Stimulated activated CD4-positive, alpha-beta T cell treated with anti-CD3 and anti-CD28 coated beads, Interleukin-15, amount 100 ng/mL, for 48 hours (primary cell): ENCODE data around the gene C11orf71.
A peak's percentile ranks its signal among the peaks of the same experiment; 100 is the strongest.

Source experiments
- DNase-seq, 2 donors: peaks; one replicate each; pipeline ENCODE4 v3.0.0-alpha.2; 2020; ENCODE audit warnings: low read depth in 2 of 2

Gene C11orf71, protein sequence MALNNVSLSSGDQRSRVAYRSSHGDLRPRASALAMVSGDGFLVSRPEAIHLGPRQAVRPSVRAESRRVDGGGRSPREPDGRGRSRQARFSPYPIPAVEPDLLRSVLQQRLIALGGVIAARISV

DNA sequence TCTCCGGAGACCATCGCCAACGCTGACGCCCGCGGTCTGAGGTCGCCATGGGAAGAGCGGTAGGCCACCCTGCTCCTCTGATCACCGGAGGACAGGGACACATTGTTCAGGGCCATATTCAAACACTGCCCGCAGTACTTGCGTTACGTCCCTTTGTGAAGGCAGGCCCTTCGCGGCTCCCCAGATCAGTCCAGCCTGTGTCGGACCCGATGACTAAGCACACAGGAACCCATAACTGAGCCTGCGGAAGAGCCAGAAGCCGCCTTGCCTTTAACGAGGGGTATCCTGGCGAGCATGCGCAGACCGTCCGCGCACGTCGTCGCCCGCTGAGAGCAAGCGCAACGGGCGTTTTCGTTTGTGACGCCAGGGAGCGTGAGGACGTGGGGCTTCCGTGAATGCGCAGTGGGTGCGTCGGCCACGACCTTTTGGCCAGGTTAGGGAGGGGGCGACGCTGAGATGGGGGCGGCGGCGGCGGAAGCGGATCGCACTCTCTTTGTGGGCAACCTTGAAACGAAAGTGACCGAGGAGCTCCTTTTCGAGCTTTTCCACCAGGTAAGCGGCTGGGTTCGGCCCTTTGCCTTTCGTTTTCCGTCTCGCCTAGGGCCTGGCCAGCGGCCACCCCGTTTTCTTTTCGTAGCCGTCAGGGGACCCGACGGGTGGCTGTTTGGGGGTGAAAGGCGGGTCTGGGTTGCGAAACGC is at the start of gene C11orf71, which contains the start of gene RBM7:
Gene C11orf71, minus strand, starts transcription at position 296 of the 699 bp plus-strand sequence. Its CDS starts 180 bp downstream, at position 116.
Gene RBM7, plus strand, starts transcription at position 451 of the 699 bp plus-strand sequence. Its CDS starts 6 bp downstream, at position 457.
- DNase-seq, result peak; percentile 94 to 96

DNA sequence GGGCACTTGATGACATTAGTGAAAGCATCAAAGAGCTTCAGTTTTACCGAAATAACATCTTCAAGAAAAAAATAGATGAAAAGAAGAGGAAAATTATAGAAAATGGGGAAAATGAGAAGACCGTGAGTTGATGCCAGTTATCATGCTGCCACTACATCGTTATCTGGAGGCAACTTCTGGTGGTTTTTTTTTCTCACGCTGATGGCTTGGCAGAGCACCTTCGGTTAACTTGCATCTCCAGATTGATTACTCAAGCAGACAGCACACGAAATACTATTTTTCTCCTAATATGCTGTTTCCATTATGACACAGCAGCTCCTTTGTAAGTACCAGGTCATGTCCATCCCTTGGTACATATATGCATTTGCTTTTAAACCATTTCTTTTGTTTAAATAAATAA is 49.5 kb upstream of the C11orf71 start:
- no peak for DNase-seq

DNA sequence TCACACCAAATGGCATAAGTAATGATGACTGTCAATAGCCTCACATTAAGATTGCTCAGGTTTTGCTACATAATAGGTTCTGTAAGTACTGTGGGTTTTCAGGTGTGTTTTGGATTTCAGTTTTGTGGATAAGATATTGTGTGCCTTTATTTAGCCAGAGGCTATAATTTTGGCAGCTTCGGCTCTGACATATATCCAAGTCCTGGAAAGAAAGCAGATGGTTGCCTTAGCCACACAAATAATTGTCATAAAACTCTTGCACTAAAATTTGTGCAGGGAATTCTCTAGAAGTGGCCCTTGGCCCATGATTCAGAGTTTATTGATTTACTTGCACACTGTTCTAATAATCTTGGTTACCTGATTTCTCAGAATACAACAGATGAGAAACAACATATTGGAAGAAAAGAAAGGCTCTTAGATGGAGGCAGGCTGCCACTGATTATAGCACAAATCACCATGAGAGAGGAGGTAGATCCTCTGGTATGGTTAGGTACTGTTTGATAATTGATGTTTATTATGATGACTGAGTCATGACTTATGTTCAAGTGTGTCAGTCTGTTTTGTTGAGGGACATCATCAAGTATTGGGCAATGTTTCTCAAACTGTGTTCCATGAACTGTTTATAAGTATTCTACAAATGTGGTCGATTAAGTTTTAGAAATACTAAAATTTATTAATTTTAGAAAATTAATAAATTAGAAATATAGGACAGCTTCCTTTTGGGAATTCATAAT is 48.6 kb upstream of the C11orf71 start:
- DNase-seq, result no peak

DNA sequence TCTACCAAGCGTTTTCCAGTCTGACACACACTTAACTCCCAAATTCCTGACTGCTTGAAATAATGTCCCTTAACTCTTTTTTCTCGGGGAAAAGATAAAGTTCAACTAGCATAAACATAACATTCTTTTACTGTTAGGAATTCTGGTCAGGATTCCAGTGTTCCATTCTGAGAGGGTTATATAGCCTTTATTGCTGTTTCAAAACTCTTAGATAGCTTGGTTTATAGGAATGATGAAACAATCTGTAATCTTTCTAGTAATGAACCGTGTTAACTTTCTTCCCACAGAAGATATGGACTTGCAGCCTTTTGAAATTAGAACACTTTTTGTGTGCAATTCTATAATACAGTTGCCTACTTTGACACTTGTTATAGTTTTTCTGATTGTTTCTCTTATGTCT is 47.6 kb upstream of the C11orf71 start:
- DNase-seq, result no peak

DNA sequence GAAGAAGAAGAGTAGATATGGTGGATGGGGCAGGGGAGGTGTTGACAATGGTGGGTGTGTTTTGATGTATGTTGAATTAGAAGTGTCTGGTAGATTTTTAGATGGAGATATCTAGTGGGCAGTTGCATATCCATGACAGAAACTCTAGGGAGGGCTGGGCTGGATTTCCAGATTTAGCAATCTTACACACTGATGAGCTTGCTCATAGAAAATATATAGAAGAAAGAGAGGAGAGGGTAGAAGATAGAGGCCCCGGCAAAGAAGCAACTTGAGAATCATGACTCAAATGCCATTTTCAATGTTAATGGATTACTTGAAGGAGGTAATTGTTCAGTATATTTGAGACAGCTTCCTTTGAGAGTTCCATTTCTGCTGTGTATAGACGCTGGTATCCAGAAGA is 47.1 kb upstream of the C11orf71 start:
- no peak for DNase-seq

DNA sequence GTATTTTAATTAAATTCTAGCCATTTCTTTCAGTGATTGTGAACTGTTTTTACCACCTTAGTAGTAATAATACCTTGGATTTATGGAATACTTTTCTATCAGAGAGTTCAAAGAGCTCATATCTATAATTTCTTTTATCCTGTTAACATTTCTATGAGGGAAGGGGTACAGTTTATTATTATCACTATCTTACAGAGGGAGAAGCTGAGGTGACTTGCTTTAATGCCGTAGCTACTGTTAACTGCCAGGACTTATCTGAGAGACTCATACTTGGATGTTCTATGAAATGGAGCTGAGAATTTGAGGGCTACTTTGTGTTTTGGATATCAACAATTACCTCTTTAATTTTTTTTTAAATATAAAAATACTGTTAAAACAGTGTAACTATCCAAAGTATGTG is 42.2 kb upstream of the C11orf71 start:
- no peak for DNase-seq

DNA sequence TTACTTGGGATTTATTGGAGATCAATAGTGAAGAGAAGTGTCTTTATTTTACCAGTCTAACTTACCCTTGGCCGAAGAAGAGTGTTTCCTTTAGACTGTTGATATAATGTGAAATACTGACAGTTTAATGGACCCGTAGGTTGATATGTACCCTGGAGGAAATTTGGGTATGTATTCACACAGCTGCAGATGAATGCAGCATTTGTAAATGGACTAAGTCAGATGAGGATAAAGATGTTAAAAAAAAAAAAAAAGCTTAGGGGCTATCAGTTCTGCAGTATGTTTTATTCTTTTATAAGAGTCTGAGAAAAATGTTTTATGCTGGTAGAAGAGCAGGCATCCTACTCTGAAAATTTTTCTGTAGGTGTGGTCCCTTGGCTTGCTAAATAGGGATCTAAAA is 41.6 kb upstream of the C11orf71 start:
- no peak for DNase-seq

DNA sequence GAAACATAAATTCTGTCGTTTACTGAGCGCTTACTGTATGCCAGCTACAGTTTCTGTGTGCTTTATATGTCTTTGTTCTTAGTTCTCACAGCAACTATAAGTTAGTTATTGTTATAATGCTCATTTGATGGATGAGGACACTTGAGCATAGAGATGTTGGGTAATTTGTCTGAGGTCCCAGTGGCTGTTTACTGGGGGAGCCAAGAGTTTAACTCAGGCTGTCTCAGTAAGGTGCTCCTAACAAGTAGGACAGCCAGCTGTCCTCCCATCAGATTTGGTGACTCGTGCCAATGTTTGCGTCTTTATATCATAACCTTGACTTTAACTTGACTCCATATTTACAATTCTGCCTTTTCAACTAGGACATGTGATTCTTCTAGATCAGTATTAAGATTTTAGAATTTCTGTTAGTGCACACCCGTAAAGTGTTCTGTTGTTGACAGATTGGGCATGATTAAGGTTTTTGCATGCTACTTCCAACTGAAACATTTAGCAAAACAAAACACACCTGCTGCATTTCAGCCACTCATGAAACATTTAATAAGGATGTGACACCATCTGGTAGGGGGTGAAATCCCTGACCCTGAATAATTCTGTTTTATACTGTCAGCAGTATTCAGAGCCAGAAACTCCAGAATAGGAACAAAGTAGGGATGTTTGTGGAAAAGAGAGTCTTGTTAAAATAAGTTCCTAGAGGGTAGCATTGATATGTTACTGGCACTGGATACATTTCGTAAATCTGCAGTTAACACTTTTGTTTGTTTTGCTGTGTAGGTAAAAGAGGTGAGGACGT is 40.9 kb upstream of the C11orf71 start:
- DNase-seq, result no peak

DNA sequence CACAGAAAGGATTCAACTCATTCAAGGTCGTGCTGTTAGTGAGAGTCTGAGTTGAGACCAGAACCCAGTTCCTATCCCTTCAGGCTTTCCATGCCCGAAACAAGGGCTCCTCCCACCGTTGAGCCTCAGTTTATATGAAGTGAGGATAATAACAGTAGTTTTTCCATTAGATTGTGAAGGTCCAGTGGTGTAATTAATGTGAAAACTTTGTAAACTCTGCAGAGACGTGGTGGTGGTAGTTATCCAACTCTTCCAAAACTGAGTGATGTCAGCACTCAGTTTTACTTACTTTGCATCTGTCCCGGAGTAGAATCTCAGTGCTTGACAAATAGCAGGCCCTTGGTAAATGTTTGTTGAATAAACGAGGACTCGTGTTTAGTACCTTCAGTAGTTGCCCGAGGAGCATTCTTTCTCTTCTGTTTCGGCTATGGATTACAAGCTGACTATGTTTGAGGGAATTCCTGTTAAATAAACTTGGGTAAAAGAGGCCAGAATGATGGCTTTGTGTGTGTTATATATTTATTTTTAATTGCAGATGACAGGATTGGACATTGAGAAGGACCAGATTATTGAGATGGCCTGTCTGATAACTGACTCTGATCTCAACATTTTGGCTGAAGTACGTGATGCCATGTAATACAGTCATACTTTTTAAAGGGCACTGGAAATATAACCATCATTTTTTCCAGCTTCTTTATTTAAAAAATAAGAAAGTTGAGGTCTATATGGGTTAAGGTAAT is 40.0 kb upstream of the C11orf71 start:
- no peak for DNase-seq

DNA sequence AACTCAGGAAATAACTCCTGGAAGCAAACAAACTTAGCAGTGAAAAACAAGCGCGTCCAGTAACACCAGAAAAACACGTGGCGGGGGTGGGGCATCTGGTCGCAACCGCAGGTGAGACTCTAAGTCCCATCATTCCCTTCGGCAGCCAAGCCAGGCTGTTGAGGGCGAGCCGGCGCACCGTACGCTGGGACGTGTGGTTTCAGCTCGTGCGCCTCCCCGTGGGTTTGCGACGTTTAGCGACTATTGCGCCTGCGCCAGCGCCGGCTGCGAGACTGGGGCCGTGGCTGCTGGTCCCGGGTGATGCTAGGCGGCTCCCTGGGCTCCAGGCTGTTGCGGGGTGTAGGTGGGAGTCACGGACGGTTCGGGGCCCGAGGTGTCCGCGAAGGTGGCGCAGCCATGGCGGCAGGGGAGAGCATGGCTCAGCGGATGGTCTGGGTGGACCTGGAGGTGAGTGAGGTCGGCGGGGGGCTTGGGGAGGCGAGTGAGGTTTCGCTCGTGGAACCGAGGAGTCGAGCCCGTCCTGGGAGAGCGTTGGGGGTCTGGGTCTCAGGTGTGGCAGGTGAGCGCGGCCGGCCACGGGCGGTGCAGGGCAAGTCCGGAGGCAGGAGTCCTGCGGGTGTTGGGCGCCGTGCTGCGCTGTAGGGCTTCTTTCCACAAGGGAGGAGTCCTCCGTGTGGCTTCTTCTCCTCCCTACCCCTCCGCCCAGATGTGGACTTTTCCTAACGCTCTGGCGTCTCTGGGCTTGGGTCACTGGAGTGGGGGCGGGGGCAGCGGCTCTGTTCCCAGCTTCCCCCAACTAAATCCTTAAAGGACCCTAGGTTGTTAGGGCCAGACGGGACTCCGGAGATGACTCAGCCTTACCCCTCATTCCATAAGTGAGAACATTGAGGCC is 39.2 kb upstream of the C11orf71 start, which contains the start of gene REXO2:
Gene REXO2, plus strand, starts transcription at position 239 of the 892 bp plus-strand sequence. Its CDS starts 62 bp downstream, at position 301.
- peak; percentile 86 to 89 for DNase-seq

DNA sequence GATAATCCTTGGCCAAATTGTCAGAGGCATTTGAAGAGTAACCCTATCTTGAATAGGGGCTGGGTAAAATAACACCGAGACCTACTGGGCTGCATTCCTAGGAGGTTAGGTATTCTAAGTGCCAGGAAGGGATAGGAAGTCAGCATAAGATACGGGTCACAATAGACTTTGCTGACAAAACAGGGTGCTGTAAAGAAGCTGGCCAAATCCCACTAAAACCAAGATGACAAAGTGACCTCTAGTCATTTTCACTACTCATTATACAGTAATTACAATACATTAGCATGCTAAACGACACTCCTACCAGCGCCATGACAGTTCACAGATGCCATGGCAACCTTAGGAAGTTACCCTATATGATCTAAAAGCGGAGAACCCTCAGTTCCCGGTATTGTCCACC is 38.0 kb upstream of the C11orf71 start:
- no peak for DNase-seq

DNA sequence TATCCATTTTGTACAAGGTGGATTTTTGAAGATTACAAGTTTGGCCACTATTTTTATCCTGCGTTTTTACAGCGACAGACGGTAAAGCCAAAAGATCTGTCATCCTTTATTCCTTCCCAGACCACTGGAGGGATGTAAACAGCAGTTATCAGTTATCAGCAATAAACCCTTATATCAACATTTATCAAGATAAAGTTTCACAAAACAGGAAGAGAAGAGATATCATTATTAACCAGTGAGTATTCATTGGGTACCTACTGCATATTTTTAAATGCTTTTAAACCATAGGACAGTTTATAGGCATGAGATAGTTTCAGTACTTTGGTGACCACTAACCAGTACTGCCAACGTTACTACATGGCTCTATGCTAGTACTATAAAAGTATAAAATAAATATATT is 33.1 kb upstream of the C11orf71 start:
- DNase-seq, result no peak

DNA sequence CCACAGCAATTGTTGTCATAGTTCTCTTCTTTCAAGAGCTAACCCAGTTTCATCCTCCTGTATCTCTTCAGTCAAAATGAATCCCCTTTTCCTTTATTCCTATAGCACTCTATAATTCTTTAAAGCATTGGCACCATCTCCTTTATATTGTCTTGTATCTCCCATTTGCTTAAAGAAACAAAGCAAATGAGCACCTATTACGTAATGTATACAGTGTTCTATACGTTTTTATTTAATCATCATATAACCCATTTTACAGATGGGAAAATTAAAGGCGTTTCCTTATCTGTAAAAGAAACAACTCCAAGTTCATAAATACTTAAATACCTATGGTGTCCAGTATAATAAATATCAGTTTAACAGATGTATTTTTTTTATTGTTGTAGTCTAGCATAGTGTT is 32.6 kb upstream of the C11orf71 start:
- no peak for DNase-seq

DNA sequence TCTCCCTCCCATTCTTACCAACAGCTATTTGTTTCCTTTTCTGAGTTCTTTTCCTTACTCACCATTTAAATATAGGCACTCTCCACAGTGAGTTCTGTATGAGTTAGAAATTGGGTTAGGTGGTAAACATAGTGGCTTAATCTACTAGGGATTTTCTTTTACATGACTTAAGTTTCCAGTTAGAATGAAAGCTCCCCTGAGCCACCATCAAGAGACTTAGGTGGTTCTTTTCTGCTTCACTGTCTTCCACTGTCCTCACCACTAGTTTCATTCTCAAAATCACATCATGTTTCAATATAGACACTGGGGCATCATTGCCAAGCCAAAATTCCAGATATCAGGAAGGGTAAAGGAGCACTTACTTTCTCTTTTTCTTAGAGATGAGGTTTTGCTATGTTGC is 30.0 kb upstream of the C11orf71 start:
- no peak for DNase-seq

DNA sequence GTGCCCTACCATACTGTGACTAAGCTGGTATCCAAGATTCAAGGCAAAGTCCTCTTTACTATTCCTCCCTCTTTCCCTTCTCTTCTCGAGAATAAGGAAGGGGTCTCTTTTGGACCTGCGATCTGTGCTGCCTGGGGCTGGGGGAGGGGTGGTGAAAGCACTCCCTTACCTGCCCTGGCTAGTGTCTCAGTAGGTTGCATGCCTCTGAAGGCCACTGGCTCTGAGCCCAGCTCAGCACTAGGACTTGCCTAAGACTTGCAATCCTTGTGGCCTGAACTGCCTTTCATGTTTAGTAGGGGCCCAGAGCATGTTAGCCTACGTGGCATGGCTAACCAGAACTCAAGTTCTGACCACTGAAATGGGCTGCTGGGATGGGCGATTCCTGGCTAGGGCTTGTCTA is 26.0 kb upstream of the C11orf71 start:
- DNase-seq, result no peak

DNA sequence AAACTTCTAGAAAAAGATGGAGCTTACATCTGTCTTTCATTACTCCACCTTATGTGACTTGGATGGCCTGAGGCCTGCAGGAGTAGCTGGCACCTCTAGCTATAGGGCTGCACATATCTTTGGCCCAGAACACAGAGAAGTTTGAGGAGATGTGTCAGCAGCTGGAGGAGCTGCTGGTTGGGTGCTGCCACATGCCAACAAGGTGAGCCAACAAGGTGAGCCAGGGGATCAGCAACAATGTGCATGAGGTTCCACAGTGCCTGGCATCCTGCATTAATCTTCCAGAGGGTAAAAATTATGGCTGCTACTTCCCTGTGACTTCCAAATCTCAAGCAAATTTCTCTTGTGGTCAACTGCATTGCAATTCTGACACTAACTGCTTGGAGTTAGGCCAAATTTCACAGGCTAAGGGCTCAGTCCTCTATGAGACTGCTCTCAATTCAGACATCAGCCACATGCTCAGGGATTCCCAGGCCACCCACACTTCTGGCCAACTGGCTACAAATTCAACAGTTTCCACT is 16.2 kb upstream of the C11orf71 start:
- DNase-seq, result no peak

DNA sequence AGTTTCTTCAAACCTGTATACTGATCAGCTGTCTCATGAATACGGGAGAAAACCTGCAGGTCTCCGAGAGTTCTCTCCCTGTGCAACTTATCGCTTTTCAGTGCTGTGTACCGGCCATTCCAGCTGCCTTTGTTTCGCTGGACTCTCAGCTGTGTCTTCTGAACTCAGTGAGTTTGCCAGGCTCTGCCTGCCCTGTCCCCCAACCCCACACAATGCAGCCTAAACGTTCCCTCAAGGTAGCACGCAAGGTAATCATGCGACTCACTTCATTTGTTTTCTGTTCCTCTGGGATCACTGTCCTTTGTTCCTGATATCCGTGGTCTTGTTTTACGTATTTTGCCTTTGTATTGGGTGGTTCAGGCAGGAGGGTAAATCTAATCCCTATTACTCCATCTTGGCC is 13.6 kb upstream of the C11orf71 start:
- no peak for DNase-seq

DNA sequence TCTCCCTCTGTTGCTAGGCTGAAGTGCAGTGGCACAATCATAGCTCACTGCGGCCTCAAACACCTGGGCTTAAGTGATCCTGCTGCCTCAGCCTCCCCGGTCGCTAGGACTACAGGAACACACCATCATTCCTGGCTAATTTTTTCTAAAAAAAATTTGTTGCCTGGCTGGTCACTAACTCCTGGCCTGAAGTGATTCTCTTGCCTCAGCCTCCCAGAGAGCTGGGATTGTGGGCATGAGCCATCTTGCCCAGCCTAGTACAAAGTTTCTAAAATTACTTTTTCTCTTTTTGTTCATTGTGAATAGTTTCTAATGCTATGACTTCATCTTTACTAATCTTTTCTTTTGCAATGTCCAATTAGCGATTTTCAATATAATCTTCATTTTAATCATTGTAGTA is 12.6 kb upstream of the C11orf71 start:
- DNase-seq, result no peak

DNA sequence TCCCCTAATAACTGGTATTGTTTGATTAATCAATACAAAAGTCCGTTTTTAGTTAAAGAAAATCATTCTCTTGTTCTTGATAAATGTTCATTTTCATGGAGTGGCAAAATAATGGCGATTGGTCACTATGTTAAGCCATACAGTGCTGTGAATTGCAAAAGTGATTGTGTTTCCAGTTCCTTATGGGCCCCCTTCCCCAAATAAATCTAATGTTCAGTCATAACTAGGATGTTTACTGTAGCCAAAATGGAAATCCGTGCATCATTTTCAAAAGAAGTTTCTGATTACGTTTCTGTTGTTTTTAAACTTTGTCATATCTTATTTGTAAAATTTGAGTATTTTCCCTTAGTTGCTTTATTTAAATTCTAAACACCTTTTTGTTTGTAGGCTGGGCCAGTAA is 1.0 kb upstream of the C11orf71 start:
- no peak for DNase-seq

DNA sequence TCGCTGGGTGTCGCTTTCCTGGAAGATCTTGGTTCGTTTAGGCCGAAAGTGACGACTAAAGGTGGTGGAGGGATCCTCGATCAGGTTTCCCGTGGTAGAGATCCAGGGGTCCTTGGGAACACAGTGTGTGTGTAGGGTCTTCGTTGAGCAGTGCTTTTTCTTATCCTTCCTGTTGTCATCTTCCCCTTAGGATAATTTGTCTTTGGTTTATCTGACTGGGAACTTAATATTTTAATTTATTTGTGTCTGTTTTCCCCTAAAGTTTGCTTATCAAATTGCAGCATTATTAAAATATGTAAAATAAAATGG is 558 bp upstream of the C11orf71 start:
- DNase-seq, result no peak
